Bladder microvascular endothelial cell (primary cell): Measurements from ENCODE around the gene MCIDAS. TPM values are rescaled to one million over a fixed set of nuclear protein-coding genes. Genes with fewer than 3 reads are reported as not detected.

Source experiments
- total RNA-seq: library from RNA; depleted of rRNA; stranded (reverse); fragments of >200 nt; gene quantifications from 2 replicates; pipeline ENCODE4 v1.2.3, GENCODE V29; 2014

Gene MCIDAS
- total RNA-seq, result not detected in 2 replicates

GRCh38 chr5:55226934-55227663, at the start of gene MCIDAS:
TSS of gene MCIDAS (minus strand) at chr5:55227315. CDS start at chr5:55227138, 177 bp downstream.

GRCh38 chr5:55232985-55233928, 6.1 kb upstream of the MCIDAS start, which contains the start of gene CCNO:
TSS of gene CCNO (minus strand) at chr5:55233608. CDS start at chr5:55233523, 85 bp downstream.

GRCh38 chr5:55172937-55173686, 54.0 kb downstream of the MCIDAS start, which contains the start of gene CDC20B:
TSS of gene CDC20B (minus strand) at chr5:55173177. CDS start at chr5:55173000, 177 bp downstream.

Other genes with a start within 250 kb of the MCIDAS start
- 286 and 379 TPM in 2 replicates for gene ESM1, start 241.7 kb downstream of the MCIDAS start, total RNA-seq
- not detected in 2 replicates for gene GZMK, start 203.1 kb downstream of the MCIDAS start, total RNA-seq
- gene GZMA, start 124.7 kb downstream of the MCIDAS start, total RNA-seq, result 0.13 TPM in 1 of 2 replicates, not detected in the other
- 21.9 and 35.9 TPM in 2 replicates for gene GPX8, start 67.1 kb downstream of the MCIDAS start, total RNA-seq
- gene CDC20B, start 54.1 kb downstream of the MCIDAS start, total RNA-seq, result 0.06 TPM in 1 of 2 replicates, not detected in the other
- gene CCNO, start 6.3 kb upstream of the MCIDAS start, total RNA-seq, result 0.06 and 0.16 TPM in 2 replicates
- 16.0 and 24.7 TPM in 2 replicates for gene DHX29, start 80.4 kb upstream of the MCIDAS start, total RNA-seq
- 70.3 and 126 TPM in 2 replicates for gene MTREX, start 80.7 kb upstream of the MCIDAS start, total RNA-seq